Fibroblast of upper back skin (primary cell): ENCODE data around the gene TCF4.

Experiments used
- DNase-seq: peaks from one replicate; pipeline ENCODE4 v3.0.0-alpha.2; 2013

The TCF4 gene

GRCh38 chr18:55219059-55219458, 368.9 kb downstream of the TCF4 start:
- DNase-seq = no peak

GRCh38 chr18:55214969-55215368, 373.0 kb downstream of the TCF4 start:
- DNase-seq = no peak

GRCh38 chr18:55214534-55214933, 373.5 kb downstream of the TCF4 start:
- DNase-seq = no peak

- DNase-seq = no peak
Measured at GRCh38 chr18:55213586-55213985, 374.4 kb downstream of the TCF4 start.

- peak; percentile 31 for DNase-seq
Measured at GRCh38 chr18:55206927-55207326, 381.1 kb downstream of the TCF4 start.

- DNase-seq = no peak
Measured at GRCh38 chr18:55202232-55202917, 385.6 kb downstream of the TCF4 start.

- DNase-seq = no peak
Measured at GRCh38 chr18:55199291-55199963, 388.6 kb downstream of the TCF4 start.

- DNase-seq = no peak
Measured at GRCh38 chr18:55195863-55196262, 392.1 kb downstream of the TCF4 start.

- peak; percentile 29 for DNase-seq
Measured at GRCh38 chr18:55189972-55190371, 398.0 kb downstream of the TCF4 start.

GRCh38 chr18:55186588-55186987, 401.4 kb downstream of the TCF4 start:
- no peak for DNase-seq

- peak; percentile 47 for DNase-seq
Measured at GRCh38 chr18:55185391-55185790, 402.6 kb downstream of the TCF4 start.

GRCh38 chr18:55179835-55180234, 408.2 kb downstream of the TCF4 start:
- peak; percentile 80 for DNase-seq

- peak; percentile 80 for DNase-seq
Measured at GRCh38 chr18:55179425-55179824, 408.6 kb downstream of the TCF4 start.

GRCh38 chr18:55173291-55173690, 414.7 kb downstream of the TCF4 start:
- no peak for DNase-seq
